Lower leg skin (tissue), 4 donors: ENCODE data around the gene ADORA1. TPM values are rescaled to one million over a fixed set of nuclear protein-coding genes. Genes with fewer than 3 reads are reported as not detected.

Experiments used
- DNase-seq, 2 donors: peaks; one replicate each; pipeline ENCODE4 v3.0.0-alpha.2; 2019; ENCODE audit warnings: low spot score in 2 of 2
- H3K4me3 ChIP-seq: fragments of 200-600 bp; sonication (generic); 2 replicates; pipeline ENCODE4 v1.5.1; 2017; ENCODE audit warnings: mild to moderate bottlenecking, low read depth; ENCODE audit not compliant: poor library complexity, severe bottlenecking
- POLR2A ChIP-seq, 2 donors: fragments of 450-650 bp; IDR thresholded peaks; one replicate each; pipeline ENCODE4 v1.6.1; 2016 to 2017; ENCODE audit warnings: antibody characterized with exemption in 2 of 2, mild to moderate bottlenecking in 1 of 2, moderate library complexity in 1 of 2
- WGBS, 2 donors: methylation state at CpG; one replicate each; pipeline ENCODE4 v1.1.5; 2018; 5-methylcytosine and 5-hydroxymethylcytosine counted together
- intact Hi-C: fragments of 100-400 bp; cut with DNase I; formaldehyde crosslinking; loops from one replicate; pipeline ENCODE4 v1.15.0; 2023; ENCODE audit warnings: low total_unique reads
- total RNA-seq, 4 donors: library from RNA; depleted of rRNA; stranded (reverse); fragments of >200 nt; gene quantifications; one replicate each; pipeline ENCODE4 v1.1.0, GENCODE V29; 2016
- TF ChIP-seq, protein P1 (sequence below), 3 donors: fragments of 450-650 bp; IDR thresholded peaks; one replicate each; pipeline ENCODE4 v1.5.1; 2016; ENCODE audit warnings: antibody characterized with exemption in 3 of 3, mild to moderate bottlenecking in 3 of 3, moderate library complexity in 2 of 3

Gene ADORA1
- total RNA-seq, 4 donors from 2014 or later = 1.8 to 7.7 (median 5.3) TPM

GRCh38 chr1:203172184-203173010 lies 44.9 kb downstream of the ADORA1 start:
- TF ChIP-seq, protein P1, sequence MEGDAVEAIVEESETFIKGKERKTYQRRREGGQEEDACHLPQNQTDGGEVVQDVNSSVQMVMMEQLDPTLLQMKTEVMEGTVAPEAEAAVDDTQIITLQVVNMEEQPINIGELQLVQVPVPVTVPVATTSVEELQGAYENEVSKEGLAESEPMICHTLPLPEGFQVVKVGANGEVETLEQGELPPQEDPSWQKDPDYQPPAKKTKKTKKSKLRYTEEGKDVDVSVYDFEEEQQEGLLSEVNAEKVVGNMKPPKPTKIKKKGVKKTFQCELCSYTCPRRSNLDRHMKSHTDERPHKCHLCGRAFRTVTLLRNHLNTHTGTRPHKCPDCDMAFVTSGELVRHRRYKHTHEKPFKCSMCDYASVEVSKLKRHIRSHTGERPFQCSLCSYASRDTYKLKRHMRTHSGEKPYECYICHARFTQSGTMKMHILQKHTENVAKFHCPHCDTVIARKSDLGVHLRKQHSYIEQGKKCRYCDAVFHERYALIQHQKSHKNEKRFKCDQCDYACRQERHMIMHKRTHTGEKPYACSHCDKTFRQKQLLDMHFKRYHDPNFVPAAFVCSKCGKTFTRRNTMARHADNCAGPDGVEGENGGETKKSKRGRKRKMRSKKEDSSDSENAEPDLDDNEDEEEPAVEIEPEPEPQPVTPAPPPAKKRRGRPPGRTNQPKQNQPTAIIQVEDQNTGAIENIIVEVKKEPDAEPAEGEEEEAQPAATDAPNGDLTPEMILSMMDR (IDR thresholded peaks at IDR 0.05) = no peak
- no peak for TF ChIP-seq POLR2A (IDR thresholded peaks at IDR 0.05)
- intact Hi-C loops = no loop called here
- no peak overlapping the region for H3K4me3 ChIP-seq
- 53 to 62% methylated on average over 8 of the region's 8 CpGs for WGBS, 2 donors
- DNase-seq = no peak

- WGBS, 2 donors = 73 to 86% methylated on average over 2 of the region's 2 CpGs
- DNase-seq = no peak
- intact Hi-C loops = no loop called here
- no peak for TF ChIP-seq POLR2A (IDR thresholded peaks at IDR 0.05)
- TF ChIP-seq, protein P1 (IDR thresholded peaks at IDR 0.05) = no peak
- H3K4me3 ChIP-seq = no peak overlapping the region
Observed at GRCh38 chr1:203173011-203173555, 45.6 kb downstream of the ADORA1 start.

- 85 to 88% methylated on average over 5 of the region's 5 CpGs for WGBS, 2 donors
- intact Hi-C loops = no loop called here
- no peak overlapping the region for H3K4me3 ChIP-seq
- no peak for DNase-seq
- no peak for TF ChIP-seq POLR2A (IDR thresholded peaks at IDR 0.05)
- TF ChIP-seq, protein P1 (IDR thresholded peaks at IDR 0.05) = no peak
Observed at GRCh38 chr1:203173566-203173965, 46.0 kb downstream of the ADORA1 start.

DNA sequence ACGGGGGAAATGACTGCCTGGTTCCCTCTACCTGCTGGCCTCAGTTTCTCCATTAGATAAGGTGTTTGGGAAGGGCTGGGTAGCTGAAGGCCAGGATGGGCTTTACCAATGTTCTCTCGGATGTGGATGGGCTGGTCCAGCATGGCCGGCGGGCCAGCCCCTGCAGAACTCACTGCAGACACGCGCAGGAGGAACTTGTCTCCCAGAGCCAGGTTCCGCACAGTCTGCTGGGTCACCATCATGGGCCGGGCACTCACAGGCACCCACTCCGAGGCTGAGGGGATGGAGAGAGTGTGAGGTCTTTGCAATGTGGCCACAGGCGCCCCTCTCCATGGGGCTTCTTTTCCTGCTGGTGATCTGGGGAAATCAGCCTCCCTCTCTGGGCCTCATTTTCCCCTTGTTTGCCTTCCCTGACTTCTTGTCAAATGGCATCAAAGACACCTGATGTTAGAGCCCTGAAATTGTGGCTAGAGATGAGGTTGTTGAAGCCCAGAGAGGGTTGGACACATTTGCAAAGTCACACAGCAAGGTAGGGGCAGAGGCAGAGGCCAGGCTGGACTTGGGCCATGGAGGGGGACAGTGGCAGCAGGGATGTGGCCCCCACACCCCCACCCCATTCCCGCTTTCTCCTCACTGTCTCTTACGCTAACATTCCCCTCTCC lies 46.9 kb downstream of the ADORA1 start:
- intact Hi-C loops = no loop called here
- TF ChIP-seq, protein P1 (IDR thresholded peaks at IDR 0.05) = no peak
- no peak for TF ChIP-seq POLR2A (IDR thresholded peaks at IDR 0.05)
- no peak overlapping the region for H3K4me3 ChIP-seq
- WGBS, 2 donors = 86 to 87% methylated on average over 12 of the region's 12 CpGs
- no peak for DNase-seq

- WGBS, 2 donors = 72 to 90% methylated on average over 5 of the region's 5 CpGs
- intact Hi-C loops = no loop called here
- no peak within 1 kb of the TSS for H3K4me3 ChIP-seq
- TF ChIP-seq, protein P1 (IDR thresholded peaks at IDR 0.05) = no peak
- no peak for TF ChIP-seq POLR2A (IDR thresholded peaks at IDR 0.05)
- no peak for DNase-seq
Observed at GRCh38 chr1:203175237-203175826, 47.8 kb downstream of the ADORA1 start, which contains the start of gene MYBPH. Gene MYBPH (minus strand): TSS chr1:203175826. CDS start chr1:203175755, 71 bp downstream.
